HL-60 (cell line): ENCODE measurements around the gene DAD1.

ENCODE experiments used
- DNase-seq, 2 experiments: peaks; one replicate each; pipeline ENCODE4 v3.0.0-alpha.2; 2010 to 2020; ENCODE audit warnings: low read depth in 1 of 2, low spot score in 1 of 2
- H3K27ac ChIP-seq: fragments of 250-450 bp; sonication (Bioruptor Pico); replicated peaks from 2 replicates; pipeline ENCODE4 v1.5.1; 2020; ENCODE audit warnings: mild to moderate bottlenecking, moderate library complexity
- H3K27me3 ChIP-seq: fragments of 250-450 bp; sonication (Bioruptor Pico); 2 replicates; pipeline ENCODE4 v1.5.1; 2021; ENCODE audit warnings: mild to moderate bottlenecking, moderate library complexity; ENCODE audit not compliant: insufficient read depth, poor library complexity, severe bottlenecking
- H3K4me3 ChIP-seq: replicated peaks from 2 replicates; pipeline ENCODE4 v1.5.1; 2011; ENCODE audit warnings: mild to moderate bottlenecking, control low read depth, low read length; ENCODE audit not compliant: insufficient read depth
- CTCF ChIP-seq: IDR thresholded peaks from one replicate; pipeline ENCODE4 v1.5.1; 2011; ENCODE audit warnings: low read length, control low read depth, inconsistent platforms; ENCODE audit not compliant: insufficient read depth
- GABPA ChIP-seq: IDR thresholded peaks from 2 replicates; pipeline ENCODE4 v1.6.1; 2012; ENCODE audit warnings: low read depth
- POLR2AphosphoS5 ChIP-seq: IDR thresholded peaks from 2 replicates; pipeline ENCODE4 v1.6.1; 2012; ENCODE audit warnings: low read depth
- REST ChIP-seq: IDR thresholded peaks from 2 replicates; pipeline ENCODE4 v1.6.1; 2012; ENCODE audit warnings: low read depth; ENCODE audit not compliant: insufficient replicate concordance
- SPI1 ChIP-seq: IDR thresholded peaks from 2 replicates; pipeline ENCODE4 v1.6.1; 2012; ENCODE audit warnings: low read depth, mild to moderate bottlenecking, borderline replicate concordance

Gene DAD1

GRCh38 chr14:22587247-22587646 lies 1.8 kb downstream of the DAD1 start:
- TF ChIP-seq POLR2AphosphoS5: no peak
- TF ChIP-seq CTCF: no peak
- TF ChIP-seq REST: no peak
- TF ChIP-seq SPI1: no peak
- Histone ChIP-seq H3K27ac (no peak overlapping the region), H3K27me3 (no peaks in the 10 kb centered on the region), H3K4me3 (no peak overlapping the region)
- DNase-seq: no peak

GRCh38 chr14:22583994-22584393 lies 5.0 kb downstream of the DAD1 start:
- Histone ChIP-seq H3K27ac (no peak overlapping the region), H3K27me3 (no peaks in the 10 kb centered on the region), H3K4me3 (no peak overlapping the region)
- DNase-seq: no peak
- TF ChIP-seq REST (no peak), SPI1 (no peak), CTCF (no peak), GABPA (no peak), POLR2AphosphoS5 (no peak)

- DNase-seq: no peak
- H3K4me3 ChIP-seq: no peak overlapping the region
- no peak overlapping the region for H3K27ac ChIP-seq
- H3K27me3 ChIP-seq: no peaks in the 10 kb centered on the region
- TF ChIP-seq CTCF (no peak), REST (no peak), GABPA (no peak), SPI1 (no peak), POLR2AphosphoS5 (no peak)
Measured at GRCh38 chr14:22580625-22581024, 8.4 kb downstream of the DAD1 start.
